Stimulated activated CD4-positive, alpha-beta T cell treated with anti-CD3 and anti-CD28 coated beads, Interleukin-4, amount 100 ng/mL, for 1 hour (primary cell): ENCODE data around the gene LPP.
"Not testable (repeated sequence)": the region's sequence is repeated elsewhere in the genome, so short reads cannot be mapped to it uniquely, and the experiment has no call there.

Experiments
- DNase-seq: peaks from one replicate; pipeline ENCODE4 v3.0.0-alpha.2; 2020

Gene LPP, protein sequence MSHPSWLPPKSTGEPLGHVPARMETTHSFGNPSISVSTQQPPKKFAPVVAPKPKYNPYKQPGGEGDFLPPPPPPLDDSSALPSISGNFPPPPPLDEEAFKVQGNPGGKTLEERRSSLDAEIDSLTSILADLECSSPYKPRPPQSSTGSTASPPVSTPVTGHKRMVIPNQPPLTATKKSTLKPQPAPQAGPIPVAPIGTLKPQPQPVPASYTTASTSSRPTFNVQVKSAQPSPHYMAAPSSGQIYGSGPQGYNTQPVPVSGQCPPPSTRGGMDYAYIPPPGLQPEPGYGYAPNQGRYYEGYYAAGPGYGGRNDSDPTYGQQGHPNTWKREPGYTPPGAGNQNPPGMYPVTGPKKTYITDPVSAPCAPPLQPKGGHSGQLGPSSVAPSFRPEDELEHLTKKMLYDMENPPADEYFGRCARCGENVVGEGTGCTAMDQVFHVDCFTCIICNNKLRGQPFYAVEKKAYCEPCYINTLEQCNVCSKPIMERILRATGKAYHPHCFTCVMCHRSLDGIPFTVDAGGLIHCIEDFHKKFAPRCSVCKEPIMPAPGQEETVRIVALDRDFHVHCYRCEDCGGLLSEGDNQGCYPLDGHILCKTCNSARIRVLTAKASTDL

DNA sequence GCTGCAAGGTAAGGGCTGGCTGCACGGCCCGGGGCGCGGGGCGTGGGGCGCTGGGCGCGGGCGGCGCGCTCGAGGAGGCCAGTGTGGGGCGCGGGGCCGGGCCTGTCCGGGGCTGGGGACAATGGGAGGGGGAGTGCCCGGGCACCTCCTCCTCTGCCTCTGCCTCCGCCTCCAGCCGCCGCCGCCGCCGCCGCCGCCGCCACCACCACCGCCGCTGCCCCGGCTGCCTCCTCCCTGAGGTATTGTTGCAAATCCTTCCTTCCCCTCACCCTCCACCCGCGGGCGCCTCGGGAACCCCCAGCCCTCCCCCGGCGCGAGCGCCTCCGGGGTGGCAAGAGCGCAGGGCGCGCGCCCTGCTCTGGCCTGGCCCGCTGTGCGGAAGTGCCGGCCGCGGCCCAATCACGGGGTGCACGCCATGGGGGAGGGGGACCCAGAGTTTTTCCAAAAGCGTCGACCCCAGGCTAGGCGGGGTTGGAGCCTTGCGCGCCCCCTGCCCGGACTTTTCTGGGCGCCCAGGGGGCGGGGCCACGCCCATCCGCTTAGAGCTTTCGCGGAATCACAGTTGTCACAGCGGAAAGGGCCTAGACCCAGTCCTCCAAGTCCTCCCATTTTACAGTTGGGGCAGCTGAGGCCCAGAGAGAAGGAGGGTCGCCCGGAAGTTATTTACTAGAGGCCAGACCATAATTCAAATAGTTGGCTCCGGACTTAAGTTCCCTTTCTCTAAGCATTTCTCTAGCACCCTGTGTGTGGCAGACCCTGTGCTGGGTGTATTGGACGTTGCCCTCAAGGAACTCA is at the start of gene LPP:
LPP (plus strand) TSS at position 144 of the 795 bp plus-strand sequence. CDS start 251,964 bp downstream, outside the sequence.
- DNase-seq, result peak; percentile 79

DNA sequence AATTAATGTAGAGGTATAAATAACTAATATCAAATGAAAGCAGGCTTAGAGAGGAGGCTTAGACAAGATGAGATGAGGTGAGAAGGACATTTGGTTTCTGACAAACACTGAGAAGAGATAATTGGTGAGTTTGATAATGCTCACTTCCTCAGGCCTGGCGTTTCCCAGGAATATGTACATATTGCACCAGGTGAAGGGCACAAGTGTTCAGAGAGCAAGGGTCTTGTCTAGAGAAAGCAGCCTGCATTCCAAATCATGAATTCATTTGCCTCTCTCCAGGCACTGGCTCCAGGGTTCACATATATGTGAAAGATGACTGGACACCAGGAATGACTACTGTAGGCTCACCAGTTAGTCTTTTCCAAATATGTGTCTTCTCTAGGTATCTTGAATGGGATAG is 48.0 kb upstream of the LPP start:
- DNase-seq, result no peak

DNA sequence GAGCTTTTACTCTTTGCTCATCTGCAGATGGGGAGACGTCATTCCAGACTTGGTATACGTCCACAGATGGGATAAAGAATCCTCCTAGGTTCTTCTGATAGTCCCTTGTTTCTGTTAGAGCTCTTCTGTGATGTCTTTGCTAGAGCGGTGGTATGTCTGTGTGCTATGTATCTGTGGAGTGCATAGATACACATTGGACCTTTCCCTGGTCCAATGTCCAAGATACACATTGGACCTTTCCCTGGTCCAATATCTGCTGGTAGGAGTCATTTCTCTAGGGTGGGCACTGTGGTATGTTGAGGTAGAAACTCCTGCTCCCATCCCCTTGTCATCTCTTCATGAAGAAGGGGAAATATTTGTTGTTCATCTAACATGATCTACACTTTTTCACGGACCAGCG is 47.5 kb upstream of the LPP start:
- no peak for DNase-seq

DNA sequence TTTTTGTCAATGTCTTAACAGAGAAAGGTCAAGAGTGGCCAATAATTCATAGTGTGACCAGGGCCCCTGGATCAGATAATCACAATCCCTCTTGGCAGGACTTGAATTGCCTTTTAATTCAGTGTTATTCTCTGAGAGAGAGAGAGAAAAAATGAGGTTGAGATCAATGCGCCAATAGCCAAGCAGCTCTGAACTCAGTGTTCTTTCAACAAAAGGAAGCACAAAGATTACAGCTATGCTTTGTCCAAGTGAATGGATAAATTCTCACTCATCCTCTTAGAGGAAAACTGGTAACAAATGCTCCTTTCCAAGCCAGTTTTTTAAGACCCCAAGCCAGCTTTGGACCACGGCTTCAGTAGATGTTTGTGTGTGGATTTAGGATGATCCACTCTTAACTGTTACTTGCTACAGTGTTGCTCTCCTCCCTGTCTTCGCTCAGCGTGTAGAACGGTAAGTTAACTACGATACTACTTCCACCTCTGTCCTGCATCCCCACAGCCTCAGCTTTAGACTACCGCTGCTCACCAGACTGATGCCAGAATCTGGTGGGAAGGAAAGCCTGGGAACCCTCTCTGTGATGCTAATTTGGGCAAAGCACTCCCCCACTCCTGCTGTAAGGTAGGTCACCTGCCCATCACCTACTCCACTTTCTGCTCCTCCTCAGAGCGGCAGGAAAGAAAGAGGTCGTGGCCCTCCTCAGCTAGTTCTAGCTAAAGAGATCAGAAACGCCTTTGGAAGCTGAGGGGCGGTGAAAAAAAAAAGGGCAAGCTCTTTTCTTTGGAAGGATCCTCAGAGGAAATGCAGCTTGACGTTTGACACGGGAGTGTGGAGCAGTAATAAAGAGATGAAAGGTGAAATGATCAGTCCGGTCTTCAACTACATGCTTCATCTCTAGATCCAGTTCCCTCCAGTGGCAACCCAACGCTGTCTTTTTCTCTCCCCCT is 46.8 kb upstream of the LPP start:
- DNase-seq, result no peak

DNA sequence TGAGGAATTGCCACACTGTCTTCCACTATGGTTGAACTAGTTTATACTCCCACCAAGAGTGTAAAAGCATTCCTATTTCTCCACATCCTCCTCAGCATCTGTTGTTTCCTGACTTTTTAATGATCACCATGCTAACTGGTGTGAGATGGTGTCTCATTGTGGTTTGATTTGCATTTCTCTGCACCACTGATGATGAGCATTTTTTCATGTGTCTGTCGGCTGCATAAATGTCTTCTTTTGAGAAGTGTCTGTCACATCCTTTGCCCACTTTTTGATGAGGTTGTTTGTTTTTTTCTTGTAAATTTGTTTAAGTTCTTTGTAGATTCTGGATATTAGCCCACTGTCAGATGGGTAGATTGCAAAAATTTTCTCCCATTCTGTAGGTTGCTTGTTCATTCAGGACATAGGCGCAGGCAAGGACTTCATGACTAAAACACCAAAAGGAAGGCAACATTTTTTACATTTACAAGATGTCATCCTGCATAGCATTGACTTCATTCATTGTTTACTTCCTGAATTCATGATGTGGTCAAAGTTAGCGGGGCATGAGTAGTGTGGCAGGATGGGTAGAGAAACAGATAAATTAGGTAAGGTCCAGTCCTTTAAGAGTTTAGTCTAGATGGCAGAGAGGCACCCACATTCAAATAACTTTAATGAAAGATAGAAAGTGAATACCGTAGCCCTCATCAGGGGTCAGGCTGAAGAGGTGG is 45.1 kb upstream of the LPP start:
- no peak for DNase-seq

DNA sequence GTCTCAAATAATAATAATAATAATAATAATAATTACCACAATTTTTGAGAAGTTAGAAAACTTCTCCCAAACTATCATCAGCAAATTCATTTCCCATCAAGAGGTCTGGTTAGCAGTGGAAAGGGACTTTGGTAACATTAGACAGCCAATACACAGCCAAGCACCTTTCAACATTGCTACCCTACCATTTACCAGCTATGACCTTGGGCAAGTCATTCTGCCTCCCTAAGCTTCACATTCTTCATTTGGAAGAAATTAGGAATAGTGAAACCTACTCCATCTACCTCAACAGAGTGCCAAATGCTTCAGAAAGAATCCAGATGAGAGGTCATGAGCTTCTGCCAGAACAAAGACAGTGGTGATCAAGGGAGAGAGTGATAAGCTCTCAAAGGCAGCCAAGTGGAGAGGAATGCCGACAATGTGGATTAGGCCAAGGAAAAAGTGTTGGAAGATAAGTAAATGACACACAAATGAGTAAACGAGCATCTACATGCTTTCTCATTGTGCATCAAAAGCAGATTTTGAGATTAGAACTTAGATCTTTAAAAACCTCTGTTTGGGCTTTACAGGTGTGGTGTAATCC is 42.9 kb upstream of the LPP start:
- no peak for DNase-seq

DNA sequence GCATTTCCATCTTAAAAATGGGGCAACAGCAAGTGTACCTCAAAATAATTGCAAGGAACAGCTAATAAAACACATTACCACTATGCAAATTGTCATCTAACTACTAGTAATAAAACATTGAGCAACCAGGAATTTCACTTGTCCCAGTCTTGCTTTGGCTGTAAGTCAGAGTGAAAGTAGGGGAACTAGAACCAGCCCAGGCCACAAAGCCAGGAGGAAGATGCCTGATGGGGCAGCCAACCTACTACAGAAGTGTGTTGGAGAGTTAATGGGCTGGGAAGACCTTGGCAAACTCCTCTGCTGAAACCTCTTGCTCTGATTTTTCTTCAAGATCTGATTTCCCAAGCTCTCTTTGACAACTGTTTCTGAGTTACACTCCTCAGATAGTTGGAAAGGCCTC is 40.2 kb upstream of the LPP start:
- no peak for DNase-seq

DNA sequence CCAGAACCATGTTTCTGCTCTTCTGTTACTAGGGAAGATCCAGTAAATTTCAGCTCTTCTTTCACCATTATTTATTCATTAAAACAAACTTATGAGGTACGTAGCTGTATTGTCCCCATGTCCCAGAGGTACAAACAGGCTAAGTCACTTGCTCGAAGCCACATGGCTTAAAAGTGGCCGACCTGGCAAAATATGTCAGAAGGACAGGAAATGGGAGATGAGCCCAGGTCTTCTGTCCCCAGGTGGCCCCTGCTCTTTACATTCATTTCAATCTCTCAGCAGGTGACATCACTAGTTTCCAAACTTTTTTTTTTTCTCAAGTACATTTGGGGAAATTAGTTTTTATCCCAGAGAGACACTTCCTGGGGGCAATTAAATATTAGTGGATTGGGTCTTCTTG is 34.1 kb upstream of the LPP start:
- DNase-seq, result no peak

DNA sequence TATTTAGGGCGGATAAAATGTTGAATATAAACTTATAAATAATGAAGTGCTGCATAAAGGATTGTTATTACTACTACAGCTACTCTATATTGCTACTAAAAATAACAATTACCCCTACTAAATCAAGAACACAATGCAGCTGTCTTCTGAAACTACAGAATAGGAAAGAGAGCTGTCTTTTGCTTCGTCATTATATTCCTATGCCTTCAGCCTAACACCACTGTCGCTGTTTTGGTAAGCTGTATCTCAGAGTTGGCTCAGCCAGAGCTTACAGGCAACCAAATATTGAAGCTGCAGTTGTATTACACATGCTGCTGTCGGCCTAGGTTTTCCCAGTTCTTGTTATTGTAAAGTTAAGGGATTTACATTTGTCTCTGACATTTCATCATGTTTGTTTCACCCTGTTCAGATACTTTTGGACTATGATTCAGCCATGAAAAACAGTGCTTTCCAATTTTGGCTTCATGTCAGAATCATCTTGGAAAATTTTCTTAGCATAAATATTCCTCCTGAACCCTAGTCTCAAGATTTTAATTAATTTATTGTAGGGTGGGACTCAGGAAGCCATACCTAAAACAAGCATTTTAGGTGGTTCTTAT is 31.3 kb upstream of the LPP start:
- DNase-seq, result no peak

DNA sequence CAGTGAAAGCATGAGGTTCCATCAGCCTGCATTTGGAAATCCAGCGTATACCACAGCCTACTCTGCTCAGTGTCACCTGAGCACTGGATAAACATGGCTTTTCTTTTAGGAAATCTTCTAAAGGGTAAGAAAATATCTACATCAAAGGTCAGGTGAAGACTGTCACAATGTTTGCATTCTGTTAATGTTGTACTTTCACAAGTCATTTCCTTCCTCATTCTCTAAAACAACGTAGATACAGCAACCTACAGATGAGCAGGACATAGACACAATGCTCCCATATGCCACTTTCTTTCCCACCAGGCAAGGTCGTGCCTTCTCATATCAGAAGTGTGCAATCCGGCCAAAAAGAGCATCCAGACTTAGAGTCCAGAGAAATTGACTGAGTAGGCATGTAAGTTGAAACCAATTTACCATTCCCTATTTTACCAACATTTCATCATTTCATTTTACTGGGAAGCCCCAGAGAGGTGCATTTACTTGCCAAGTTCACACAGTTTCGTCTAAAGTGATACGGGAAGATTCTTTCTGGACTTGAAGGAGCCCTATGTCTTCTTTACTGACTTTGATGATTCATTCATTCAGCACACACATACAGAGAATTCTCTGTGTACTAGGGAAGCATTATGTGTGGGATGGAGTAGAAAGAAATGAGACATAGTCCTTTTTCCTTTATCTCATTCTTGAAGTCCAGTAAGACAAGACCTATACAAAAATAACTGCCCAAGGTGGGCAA is 30.6 kb upstream of the LPP start:
- no peak for DNase-seq

DNA sequence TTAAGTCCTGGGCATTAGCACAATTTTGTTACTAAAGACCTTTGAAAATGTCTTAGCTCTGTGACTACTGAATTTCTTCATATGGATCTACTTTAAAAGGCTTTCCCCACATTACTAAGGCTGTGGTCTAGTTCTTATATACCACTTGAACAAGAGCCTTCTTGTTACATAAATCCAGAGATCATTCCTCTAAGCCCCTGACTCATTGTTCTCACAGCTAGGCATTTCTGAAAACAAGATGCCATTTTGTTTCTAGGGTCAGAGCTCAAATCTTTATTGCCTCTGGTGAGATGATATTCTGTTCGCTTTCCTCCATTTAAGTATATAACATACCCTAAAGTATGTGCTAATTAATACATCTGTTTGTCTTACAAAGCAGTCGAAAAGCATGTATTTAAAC is 29.8 kb upstream of the LPP start:
- DNase-seq, result no peak

DNA sequence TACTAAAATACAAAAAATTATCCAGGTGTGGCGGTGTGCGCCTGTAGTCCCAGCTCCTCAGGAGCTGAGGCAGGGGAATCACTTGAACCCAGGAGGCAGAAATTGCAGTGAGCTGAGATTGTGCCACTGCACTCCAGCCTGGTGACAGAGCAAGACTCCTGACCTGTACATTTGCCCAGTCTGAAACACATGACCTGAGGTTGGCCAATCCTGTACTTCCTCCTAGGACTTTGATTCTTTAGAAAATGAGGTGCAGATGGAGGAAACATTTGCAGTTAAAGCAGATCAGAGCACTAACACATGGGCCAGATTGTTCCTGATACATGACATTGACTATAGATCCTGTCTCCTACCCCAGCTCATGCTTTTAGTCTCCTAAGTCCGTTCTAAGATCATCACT is 28.9 kb upstream of the LPP start:
- no peak for DNase-seq

DNA sequence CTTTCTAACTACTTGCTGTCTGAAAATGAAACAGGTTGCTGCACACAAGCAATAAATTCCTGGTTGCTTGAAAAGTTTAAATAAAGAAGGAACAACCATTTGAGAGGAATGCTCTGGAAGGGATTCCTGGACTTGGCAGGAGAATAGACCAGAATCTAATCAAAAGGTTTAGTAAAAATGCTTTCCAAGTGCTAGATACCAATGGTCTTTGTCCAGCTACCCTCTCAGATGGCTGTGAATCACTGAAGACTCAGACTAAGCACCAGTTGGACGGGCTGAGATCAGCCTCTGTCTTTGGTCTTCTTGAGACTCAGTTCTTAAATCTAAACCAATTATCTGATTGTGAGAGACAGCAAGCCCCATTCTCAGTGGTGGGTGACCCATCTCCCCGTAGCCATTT is 27.7 kb upstream of the LPP start:
- DNase-seq, result no peak

DNA sequence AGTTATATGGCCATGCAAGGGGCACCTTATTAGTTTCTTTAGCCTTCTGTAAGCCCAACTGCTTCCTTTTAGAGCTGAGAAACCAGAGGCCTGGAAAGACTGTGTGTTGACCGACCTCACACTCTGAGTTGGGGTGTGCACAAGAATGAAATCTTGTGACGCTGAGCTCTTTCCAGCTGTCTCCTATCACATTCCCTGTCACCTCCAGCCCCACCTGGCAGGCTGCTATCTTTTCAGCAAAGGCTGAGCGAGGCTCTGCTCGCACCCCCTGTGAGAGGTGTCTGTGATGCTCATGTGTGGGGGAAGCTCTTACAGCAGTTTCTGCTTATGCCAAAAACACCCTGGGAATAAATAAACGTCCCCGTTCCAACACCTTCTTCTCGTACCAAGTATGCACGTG is 27.0 kb upstream of the LPP start:
- no peak for DNase-seq

DNA sequence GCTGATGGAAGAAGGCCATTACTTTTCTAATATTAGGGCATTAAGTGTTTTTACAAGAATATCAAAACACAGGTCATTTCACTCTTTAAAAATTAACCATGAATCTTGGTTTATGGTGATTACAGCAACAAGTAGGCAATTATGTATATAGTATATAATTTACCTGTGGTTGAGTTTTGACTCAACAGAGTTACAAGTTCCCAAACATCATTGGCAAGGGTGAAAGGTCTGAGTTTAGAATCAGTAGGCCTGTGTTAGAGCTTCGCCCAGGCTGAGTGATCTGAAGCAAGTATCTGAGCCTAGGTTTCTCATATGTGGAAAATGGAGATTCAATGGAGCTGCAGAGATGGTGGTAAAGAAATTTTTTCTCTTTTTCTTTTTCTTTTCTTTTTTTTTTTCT is 25.1 kb upstream of the LPP start:
- no peak for DNase-seq

DNA sequence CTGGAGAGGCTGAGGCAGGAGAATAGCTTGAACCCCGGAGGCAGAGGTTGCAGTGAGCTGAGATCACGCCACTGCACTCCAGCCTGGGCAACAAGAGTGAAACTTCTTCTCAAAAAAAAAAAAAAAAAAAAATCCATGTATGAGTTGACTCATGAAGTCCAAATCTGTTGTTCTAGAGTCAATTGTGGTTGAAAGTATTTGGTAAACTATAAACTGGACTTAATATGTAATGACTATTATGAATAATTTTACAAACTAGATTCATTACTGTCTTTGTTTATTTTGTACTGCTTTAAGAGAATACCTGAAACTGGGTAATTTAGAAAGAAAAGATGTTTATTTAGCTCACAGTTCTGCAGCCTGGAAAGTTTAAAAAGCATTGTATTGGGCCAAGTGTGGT is 22.9 kb upstream of the LPP start:
- not testable (repeated sequence) for DNase-seq

DNA sequence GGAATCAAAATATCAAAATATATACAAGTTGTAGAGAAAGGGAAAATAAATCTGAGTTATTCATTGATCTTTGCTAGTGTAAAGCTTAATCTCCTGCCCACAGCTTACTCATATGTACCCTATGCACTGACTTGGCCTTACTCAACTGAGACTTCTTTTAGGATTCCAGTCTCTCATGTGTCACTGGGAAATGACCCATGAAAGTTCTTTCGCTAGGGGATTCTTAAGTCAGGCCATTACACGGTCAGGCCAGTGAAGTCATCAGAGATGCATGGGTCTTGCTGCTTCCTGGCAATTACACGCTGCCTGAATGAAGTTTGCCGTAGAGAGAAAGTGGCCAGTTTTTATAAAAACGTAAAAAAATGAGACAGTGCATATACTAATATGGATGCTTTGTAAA is 20.7 kb upstream of the LPP start:
- DNase-seq, result no peak

DNA sequence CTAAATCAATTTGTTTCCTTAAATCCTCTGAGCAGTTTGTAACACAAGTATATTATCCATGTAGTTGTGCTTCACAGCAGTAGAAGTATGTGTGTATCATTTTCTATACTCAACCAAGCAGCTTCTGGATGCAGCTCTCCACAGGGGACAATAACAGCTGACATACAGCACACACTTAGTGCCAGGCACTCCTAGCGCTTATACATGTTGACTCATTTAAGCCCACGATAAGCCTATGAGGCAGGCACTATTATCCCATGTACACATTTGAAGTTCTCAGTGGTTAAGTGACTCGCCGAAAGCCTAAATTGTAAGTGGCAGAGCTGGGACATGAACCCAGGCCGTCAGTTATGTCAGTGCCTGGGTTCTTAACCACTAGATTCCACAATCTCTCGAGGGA is 20.3 kb upstream of the LPP start:
- DNase-seq, result no peak

DNA sequence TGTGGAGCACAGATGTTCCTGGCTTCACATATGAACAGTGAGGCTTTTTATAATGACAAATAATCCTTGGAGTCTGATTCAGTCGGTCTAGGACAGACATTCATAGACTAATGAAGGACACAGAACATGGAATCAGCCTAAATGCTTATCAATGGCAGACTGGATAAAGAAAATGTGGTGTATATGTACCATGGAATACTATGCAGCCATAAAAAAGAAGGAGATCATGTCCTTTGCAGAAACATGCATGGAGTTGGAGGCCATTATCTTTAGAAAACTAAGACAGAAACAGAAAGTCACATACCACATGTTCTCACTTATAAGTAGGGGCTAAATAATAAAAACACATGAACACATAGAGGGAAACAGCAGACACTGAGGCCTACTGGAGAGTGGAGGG is 19.9 kb upstream of the LPP start:
- no peak for DNase-seq

DNA sequence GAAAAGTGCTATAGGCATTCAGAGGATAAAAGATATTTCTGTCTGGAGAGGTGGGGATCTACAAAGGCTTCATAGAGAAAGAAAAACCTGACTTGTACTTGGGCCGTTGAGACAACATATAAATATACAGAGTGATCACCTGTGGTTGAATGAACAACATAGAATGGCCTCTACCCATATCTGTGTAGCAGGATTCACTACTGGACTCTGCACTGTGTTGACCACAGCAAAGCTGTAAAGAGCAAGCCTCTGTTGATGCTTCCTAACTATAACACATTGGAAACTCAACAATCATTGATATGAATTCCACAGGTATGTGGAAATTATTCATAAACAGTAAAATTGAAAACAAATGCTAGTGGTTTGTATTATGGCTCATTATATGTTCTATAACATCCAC is 19.1 kb upstream of the LPP start:
- DNase-seq, result no peak

DNA sequence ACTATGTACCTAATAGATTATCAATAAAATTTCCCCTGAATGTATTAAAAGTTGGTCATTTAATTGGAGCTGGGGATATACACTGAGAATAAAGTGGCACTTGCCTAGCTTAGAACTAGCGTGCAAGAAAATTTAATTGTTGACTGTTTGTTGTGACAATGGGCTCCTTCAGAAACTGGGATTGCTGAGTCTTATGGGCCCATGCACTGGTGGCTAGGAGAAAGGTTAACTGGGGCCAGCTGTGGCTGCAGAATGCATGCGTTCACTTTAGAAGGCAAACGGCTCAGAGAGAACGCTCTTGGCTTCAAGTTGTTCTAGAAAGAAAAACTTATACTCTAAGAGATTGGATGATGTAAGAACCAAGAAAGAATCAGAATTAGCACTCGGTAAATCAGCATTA is 18.7 kb upstream of the LPP start:
- no peak for DNase-seq
